ENCODE measurements around the gene MAEA.

GRCh38 chr4:1337376-1337831, 47.7 kb downstream of the MAEA start:
- no peak for TF ChIP-seq CTCF (IDR thresholded peaks at IDR 0.05)
- TF ChIP-seq EP300 (IDR thresholded peaks at IDR 0.05): no peak
